ENCODE measurements around the gene VDAC2.
"Not testable (repeated sequence)": the region's sequence is repeated elsewhere in the genome, so short reads cannot be mapped to it uniquely, and the experiment has no call there.

Gene VDAC2

GRCh38 chr10:75201793-75202307 is 8.7 kb upstream of the VDAC2 start:
- no peak for DNase-seq

DNA sequence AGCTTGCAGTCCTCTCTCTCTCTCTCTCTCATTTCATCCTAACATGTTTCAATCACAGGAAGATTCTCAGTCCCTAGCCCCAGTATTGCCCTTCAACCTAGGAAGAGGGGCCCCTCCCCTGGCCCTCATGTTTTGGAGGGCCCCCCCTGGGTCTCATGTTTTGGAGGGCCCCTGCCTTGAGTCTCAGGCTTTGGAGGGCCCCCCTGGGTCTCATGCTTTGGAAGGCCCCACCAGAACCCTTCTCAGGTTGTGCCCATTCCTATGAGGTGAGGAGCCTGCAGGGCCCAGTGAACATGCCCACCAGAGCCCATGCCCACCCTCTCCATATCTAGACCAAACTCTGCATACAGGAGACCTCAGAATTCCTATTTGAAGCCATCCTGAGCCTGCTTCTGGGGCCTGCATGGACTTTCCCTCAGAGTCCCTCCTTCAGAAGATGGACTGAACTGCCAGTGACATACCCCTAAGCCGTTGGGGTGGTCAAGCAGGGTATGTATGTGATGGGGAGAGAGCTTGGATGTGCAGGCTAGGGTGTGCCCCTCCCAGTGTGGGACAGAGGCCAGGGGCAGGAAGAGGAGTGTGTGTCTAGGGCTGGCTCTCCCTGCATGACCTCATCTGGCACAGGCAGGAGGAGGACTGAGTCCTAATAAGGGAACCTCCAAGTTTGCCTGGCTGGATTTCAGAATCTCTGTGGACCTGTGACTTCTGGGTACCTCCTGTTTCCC is 8.1 kb upstream of the VDAC2 start:
- no peak for DNase-seq

DNA sequence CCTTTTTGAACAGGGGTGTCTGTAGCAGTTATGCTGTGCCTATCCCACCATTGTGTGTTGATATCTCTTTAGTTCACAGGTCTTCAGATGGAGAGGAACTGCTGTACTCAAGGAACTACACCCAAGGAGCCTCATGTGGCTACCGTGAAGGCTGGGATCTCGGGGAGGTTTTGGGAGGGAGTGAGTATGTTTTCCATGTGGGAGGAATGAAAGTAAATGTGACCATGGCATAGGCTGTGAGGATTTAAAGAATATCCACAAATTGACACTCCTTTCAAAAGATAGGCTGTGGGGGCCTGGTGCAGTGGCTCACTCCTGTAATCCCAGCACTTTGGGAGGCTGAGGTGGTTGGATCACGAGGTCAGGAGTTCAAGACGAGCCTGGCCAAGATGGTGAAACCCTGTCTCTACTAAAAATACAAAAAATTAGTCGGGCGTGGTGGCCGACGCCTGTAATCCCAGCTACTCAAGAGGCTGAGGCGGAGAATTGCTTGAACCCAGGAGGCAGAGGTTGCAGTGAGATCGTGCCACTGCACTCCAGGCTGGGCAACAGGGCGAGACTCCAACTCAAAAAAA is 7.5 kb upstream of the VDAC2 start:
- DNase-seq = not testable (repeated sequence)

- no peak for DNase-seq
Measured at GRCh38 chr10:75203724-75204123, 6.9 kb upstream of the VDAC2 start.

DNA sequence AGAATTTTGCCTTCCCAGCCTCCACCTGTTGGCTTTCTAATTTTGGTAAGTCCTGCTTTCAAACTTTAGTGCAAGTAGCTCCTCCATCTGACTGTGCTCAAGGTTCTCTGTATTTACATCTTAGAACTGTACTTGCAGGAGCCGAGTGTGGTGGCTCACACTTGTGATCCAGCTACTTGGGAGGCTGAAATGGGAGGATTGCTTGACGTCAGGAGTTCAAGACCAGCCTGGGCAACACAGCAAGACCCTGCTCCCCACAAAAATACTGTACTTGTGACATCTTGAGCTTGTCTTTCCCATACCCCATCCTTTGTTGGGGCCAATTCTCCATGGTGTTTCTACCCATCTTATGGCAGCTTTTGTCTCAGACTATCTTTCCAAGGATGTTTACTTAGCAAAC is 4.7 kb upstream of the VDAC2 start:
- DNase-seq = no peak

DNA sequence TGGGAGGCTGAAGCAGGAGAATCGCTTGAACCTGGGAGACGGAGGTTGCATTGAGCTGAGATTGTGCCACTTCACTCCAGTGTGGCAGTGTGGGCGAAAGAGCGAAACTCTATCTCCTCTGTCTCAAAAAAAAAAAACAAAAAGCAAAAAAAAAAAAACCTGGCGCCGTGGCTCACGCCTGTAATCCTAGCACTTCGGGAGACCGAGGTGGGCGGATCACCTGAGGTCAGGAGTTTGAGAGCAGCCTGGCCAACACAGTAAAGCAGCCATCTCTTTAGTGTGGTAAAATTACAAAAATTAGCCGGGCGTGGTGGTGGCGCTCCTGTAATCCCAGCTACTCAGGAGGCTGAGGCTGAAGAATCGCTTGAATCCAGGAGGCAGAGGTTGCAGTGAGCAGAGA is 4.0 kb upstream of the VDAC2 start:
- not testable (repeated sequence) for DNase-seq

- no peak for DNase-seq
Measured at GRCh38 chr10:75207079-75207856, 3.3 kb upstream of the VDAC2 start.

DNA sequence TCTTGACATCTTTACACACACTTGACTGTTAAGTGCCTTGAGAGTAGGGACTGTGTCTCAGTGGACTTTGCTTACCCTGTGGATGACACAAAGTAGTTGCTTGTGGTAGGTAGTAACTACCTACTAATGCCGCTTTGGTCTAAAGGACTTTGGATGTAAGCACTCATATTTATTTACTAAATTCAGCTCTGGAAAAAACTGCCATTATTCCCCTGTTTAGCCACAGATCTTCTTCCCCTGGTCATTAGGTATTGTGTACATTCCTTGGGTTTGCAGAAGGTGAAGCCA is 2.8 kb upstream of the VDAC2 start:
- DNase-seq = no peak

- DNase-seq = no peak
Measured at GRCh38 chr10:75208181-75208580, 2.4 kb upstream of the VDAC2 start.

- no peak for DNase-seq
Measured at GRCh38 chr10:75209086-75209920, 1.3 kb upstream of the VDAC2 start.

DNA sequence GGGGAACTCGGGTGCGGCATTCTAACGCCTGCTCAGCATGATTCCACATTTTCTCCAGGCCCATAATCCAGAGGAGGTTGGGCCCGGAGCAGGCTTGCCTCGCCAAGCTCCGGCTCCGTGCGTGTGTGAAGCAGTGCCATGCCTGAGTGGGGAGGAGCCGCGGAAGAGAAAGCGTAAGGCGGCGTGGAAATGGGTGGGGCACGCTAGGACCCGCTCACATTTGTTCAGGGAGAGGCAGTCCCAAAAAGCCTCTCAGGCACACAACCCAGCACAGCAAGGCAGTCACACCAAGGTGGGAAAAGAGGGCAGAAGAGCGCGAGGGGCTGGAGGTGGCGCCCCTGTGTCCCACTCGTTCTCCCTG is 695 bp upstream of the VDAC2 start:
- peak in 1 of 2 experiments; percentile 34 for DNase-seq

- no peak for DNase-seq
Measured at GRCh38 chr10:75211007-75211691, 553 bp downstream of the VDAC2 start.

GRCh38 chr10:75212343-75212742 is 1.7 kb downstream of the VDAC2 start:
- DNase-seq = no peak

DNA sequence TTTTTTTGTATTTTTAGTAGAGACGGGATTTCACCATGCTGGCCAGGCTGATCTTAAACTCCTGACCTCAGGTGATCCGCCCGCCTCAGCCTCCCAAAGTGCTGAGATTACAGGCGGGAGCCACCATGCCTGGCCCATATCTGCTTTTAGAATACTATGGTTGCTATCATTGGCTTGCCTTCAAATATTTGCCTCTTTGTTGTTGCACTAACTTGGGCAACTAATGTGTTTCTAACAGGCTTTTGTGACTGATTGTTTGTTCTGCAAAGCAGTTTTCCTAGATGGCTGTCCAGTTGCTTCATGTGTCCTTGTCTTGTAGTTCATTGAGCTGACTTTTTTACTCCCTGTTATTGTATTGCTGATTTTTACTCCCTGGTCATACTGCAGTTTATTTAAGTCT is 9.7 kb downstream of the VDAC2 start:
- no peak for DNase-seq

DNA sequence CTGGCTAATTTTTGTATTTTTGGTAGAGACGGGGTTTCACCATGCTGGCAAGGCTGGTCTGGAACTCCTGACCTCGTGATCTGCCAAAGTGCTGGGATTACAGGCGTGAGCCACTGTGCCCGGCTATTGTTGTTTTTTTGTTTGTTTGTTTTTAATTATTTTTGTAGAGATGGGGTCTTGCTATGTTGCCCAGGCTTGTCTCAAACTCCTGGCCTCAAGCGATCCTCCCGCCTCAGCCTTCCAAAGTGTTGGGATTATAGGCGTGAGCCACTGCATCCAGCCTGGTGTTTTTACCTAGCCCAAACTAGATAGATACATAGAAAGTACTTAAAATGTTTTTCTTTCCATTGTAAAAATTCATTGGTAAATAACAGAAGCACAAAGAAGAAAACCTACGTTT is 10.9 kb downstream of the VDAC2 start:
- DNase-seq = not testable (repeated sequence)

- DNase-seq = no peak
Measured at GRCh38 chr10:75223507-75223906, 12.9 kb downstream of the VDAC2 start.

- DNase-seq = no peak
Measured at GRCh38 chr10:75226095-75226494, 15.5 kb downstream of the VDAC2 start.

- DNase-seq = no peak
Measured at GRCh38 chr10:75226656-75227055, 16.1 kb downstream of the VDAC2 start.

DNA sequence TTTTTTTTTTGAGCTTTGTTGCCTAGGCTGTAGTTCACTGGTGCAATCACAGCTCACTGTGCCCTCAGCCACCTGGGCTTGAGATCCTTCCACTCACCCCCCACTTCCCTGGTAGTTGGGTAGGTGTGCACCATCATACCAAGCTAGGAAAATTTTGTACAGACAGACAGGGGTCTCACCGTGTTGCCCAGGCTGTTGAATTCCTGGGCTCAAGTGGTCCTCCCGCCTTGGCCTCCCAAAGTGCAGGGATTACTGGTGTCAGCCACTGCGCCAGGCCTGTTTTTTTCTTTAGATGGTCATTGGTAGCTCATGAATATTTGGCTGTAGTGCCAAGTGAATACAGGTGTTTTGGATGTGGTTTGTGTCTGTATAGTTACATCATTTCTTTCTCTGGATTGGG is 17.7 kb downstream of the VDAC2 start:
- DNase-seq = no peak

GRCh38 chr10:75228834-75229233 is 18.2 kb downstream of the VDAC2 start:
- no peak for DNase-seq

DNA sequence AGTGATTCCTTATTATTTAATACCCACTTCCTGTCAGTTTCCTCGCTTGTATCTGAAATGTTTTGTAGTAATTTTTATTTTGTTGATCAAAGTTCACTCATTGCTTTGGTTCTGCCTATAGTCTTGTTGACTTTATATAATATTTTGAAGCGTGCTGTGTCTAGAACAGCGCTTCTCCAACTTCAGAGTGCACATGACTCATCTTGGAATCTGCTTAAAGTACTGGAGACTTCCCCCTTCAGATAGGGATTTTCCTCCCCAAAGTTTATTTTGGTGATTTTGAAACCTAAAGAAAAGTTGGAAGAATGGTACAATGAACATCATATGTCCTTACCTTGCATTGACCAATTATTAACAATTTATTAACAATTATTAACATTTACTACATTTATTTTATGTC is 19.4 kb downstream of the VDAC2 start:
- no peak for DNase-seq

- peak in 1 of 2 experiments; percentile 49 for DNase-seq
Measured at GRCh38 chr10:75230600-75231038, 20.0 kb downstream of the VDAC2 start.

All from NCI-H524 (cell line).